Neural cell (in vitro differentiated cells): Measurements from ENCODE around the gene OSBPL5.

Source experiments
- EP300 ChIP-seq: fragments of 450-650 bp; conservative IDR thresholded peaks from 2 replicates; pipeline ENCODE4 v1.6.1; 2014; ENCODE audit warnings: antibody characterized with exemption, mild to moderate bottlenecking, moderate library complexity; ENCODE audit not compliant: poor library complexity, severe bottlenecking
- EZH2 ChIP-seq: fragments of 200-600, 300-800 bp; shearing (Covaris generic), sonication (generic); IDR thresholded peaks from 2 replicates; pipeline ENCODE4 v1.6.1; 2014; ENCODE audit warnings: antibody characterized with exemption, low read length, borderline replicate concordance, mild to moderate bottlenecking; ENCODE audit not compliant: insufficient read depth, poor library complexity, severe bottlenecking

DNA sequence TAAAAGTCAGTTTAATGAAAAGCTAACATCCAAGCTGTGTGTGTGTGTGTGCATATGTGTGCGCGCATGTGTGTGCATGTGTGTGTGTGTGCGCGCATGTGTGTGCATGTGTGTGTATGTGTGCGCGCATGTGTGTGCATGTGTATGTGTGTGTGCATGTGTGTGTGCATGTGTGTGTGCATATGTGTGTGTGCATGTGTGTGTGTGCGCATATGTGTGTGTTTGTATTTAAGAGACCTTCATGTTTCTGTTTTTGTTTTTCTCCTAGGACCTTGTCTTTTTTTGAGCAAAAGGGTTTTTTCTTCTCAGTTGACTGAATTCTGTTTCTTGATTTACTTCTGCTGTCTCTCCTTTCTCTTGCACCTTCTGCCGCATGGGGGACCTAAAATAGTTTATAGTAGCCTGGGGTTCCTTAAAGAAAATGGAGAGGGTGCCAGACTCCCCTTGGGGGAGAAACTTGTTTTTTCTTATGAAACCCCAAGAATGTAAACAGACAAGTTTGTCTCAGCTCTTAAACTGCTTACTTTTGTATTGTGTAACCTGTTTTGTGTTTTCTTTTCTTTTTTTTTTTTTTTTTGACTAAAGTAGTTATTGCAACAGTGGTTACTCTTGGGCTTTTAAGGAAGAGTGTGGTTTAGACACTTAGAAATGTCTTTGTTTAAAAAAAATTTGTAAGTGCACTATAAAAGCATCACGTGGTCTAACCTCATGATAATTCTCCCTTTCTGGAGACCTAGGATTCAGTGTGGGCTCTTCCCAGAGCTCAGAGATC is 53.0 kb downstream of the OSBPL5 start:
- TF ChIP-seq EZH2: no peak
- no peak for TF ChIP-seq EP300
